Measurements from ENCODE around the gene CACNA1C. TPM values are rescaled to one million over a fixed set of nuclear protein-coding genes. Genes with fewer than 3 reads are reported as not detected.

CACNA1C gene
- total RNA-seq, 1 experiment from 2014 or later: not detected

DNA sequence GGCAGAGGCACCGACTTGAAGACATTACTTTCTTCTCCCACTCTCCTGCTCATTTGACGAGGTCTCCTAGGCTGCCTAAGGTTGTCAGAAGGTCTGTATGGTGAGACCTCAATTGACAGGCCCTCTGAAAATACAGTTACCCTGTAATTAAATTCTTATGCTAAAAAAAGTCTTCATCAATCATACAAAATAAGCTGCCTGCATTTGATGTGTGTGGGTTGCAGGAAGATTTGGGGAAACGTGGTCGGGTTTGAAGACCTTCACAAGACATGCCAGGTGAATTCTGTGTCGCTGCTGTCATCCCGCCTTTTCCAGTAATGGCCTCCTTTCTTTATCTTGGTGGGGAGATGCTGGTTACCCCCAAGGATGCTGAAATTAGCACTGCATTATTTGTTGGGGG, 299.4 kb downstream of the CACNA1C start:
- no TSS peak for BruUV-seq (replicated peaks)
- Histone ChIP-seq H3K4me2 (no peak overlapping the region), H3K27ac (no peak overlapping the region), H3K36me3 (ENCODE audit: low read depth) (no peaks in the 10 kb centered on the region), H3K27me3 (ENCODE audit: insufficient read depth, low read depth) (peaks cover 100% of the 10 kb centered on the region), H3K79me2 (ENCODE audit: low read depth) (no peaks in the 10 kb centered on the region), H3F3A (ENCODE audit: insufficient read depth, low read depth) (no peaks in the 10 kb centered on the region), H3K9me2 (ENCODE audit: insufficient read depth) (no peaks in the 10 kb centered on the region), H3K4me1 (replicated peaks; ENCODE audit: insufficient read depth) (no peaks in the 10 kb centered on the region), H3K9me3 (ENCODE audit: insufficient read depth, low read depth) (no peaks in the 10 kb centered on the region), H4K20me1 (ENCODE audit: insufficient read depth) (peaks cover 4% of the 10 kb centered on the region; the same call in 1 of the 2 replicates), H2AFZ (no peak overlapping the region), H3K4me3 (no peak overlapping the region)
- no peak for TF ChIP-seq EZH2 (IDR thresholded peaks at IDR 0.05; ENCODE audit: low read depth)
- TF ChIP-seq CTCF (conservative IDR thresholded peaks at IDR 0.05): no peak
- ChIA-PET POLR2A (ENCODE audit: unreplicated experiment) (no interaction called here), CTCF (no interaction called here)
- intact Hi-C loops (cut with micrococcal nuclease; ENCODE audit: unreplicated experiment): no loop called here
- DNase-seq: no peak

GRCh38 chr12:2353281-2353680, 300.5 kb downstream of the CACNA1C start:
- Histone ChIP-seq H3K9me2 (ENCODE audit: insufficient read depth) (no peaks in the 10 kb centered on the region), H3K4me3 (no peak overlapping the region), H3K27me3 (ENCODE audit: insufficient read depth, low read depth) (peaks cover 100% of the 10 kb centered on the region), H3K27ac (no peak overlapping the region), H2AFZ (no peak overlapping the region), H3K79me2 (ENCODE audit: low read depth) (no peaks in the 10 kb centered on the region), H3K4me2 (no peak overlapping the region), H3K9me3 (ENCODE audit: insufficient read depth, low read depth) (no peaks in the 10 kb centered on the region), H3F3A (ENCODE audit: insufficient read depth, low read depth) (no peaks in the 10 kb centered on the region), H3K4me1 (replicated peaks; ENCODE audit: insufficient read depth) (no peaks in the 10 kb centered on the region), H4K20me1 (ENCODE audit: insufficient read depth) (peaks cover 4% of the 10 kb centered on the region; the same call in 1 of the 2 replicates), H3K36me3 (ENCODE audit: low read depth) (no peaks in the 10 kb centered on the region)
- no peak for TF ChIP-seq CTCF (conservative IDR thresholded peaks at IDR 0.05)
- no peak for TF ChIP-seq EZH2 (IDR thresholded peaks at IDR 0.05; ENCODE audit: low read depth)
- BruUV-seq (replicated peaks): no TSS peak
- CTCF ChIA-PET: no interaction called here
- POLR2A ChIA-PET (ENCODE audit: unreplicated experiment): no interaction called here
- intact Hi-C loops (cut with micrococcal nuclease; ENCODE audit: unreplicated experiment): no loop called here
- no peak for DNase-seq

- DNase-seq: no peak
- Histone ChIP-seq H3K9me3 (ENCODE audit: insufficient read depth, low read depth) (no peaks in the 10 kb centered on the region), H3K4me1 (replicated peaks; ENCODE audit: insufficient read depth) (no peaks in the 10 kb centered on the region), H3K27me3 (ENCODE audit: insufficient read depth, low read depth) (peaks cover 100% of the 10 kb centered on the region), H3K4me2 (no peak overlapping the region), H3K9me2 (ENCODE audit: insufficient read depth) (no peaks in the 10 kb centered on the region), H3K4me3 (no peak overlapping the region), H3K79me2 (ENCODE audit: low read depth) (no peaks in the 10 kb centered on the region), H2AFZ (no peak overlapping the region), H3K27ac (no peak overlapping the region), H4K20me1 (ENCODE audit: insufficient read depth) (peaks cover 4% of the 10 kb centered on the region; the same call in 1 of the 2 replicates), H3K36me3 (ENCODE audit: low read depth) (no peaks in the 10 kb centered on the region), H3F3A (ENCODE audit: insufficient read depth, low read depth) (no peaks in the 10 kb centered on the region)
- intact Hi-C loops (cut with micrococcal nuclease; ENCODE audit: unreplicated experiment): no loop called here
- ChIA-PET CTCF (no interaction called here), POLR2A (ENCODE audit: unreplicated experiment) (no interaction called here)
- TF ChIP-seq EZH2 (IDR thresholded peaks at IDR 0.05; ENCODE audit: low read depth): no peak
- TF ChIP-seq CTCF (conservative IDR thresholded peaks at IDR 0.05): no peak
- no TSS peak for BruUV-seq (replicated peaks)
Measured at GRCh38 chr12:2353691-2354090, 300.9 kb downstream of the CACNA1C start.

Data from PC-9 (cell line).